Epithelial cell of proximal tubule (primary cell): ENCODE measurements around the gene EFR3B. TPM values are rescaled to one million over a fixed set of nuclear protein-coding genes. Genes with fewer than 3 reads are reported as not detected.

ENCODE experiments used
- DNase-seq: peaks from one replicate; pipeline ENCODE4 v3.0.0-alpha.2; 2011; ENCODE audit warnings: low read depth
- H3K4me3 ChIP-seq: 2 replicates; pipeline ENCODE4 v1.5.1; 2011; ENCODE audit warnings: low read depth, mild to moderate bottlenecking, low read length
- CTCF ChIP-seq: conservative IDR thresholded peaks from 2 replicates; pipeline ENCODE4 v1.5.1; 2012; ENCODE audit warnings: low read depth, mild to moderate bottlenecking, low read length
- total RNA-seq: library from RNA; depleted of rRNA; stranded (reverse); fragments of >200 nt; gene quantifications from 2 replicates; pipeline ENCODE4 v1.2.3, GENCODE V29; 2015

Gene EFR3B
- total RNA-seq, 1 donor from 2014 or later, result 2.6 TPM

GRCh38 chr2:25035537-25036220 is 6.2 kb upstream of the EFR3B start:
- no peak overlapping the region for H3K4me3 ChIP-seq
- TF ChIP-seq CTCF, result no peak
- no peak for DNase-seq

GRCh38 chr2:25036221-25036559 is 5.7 kb upstream of the EFR3B start:
- no peak overlapping the region for H3K4me3 ChIP-seq
- TF ChIP-seq CTCF, result no peak
- no peak for DNase-seq

- DNase-seq, result no peak
- no peak for TF ChIP-seq CTCF
- H3K4me3 ChIP-seq, result no peak overlapping the region
Measured at GRCh38 chr2:25039126-25039525, 2.8 kb upstream of the EFR3B start.

GRCh38 chr2:25041307-25041927 is 459 bp upstream of the EFR3B start:
- peak overlapping the region; percentile 62 for H3K4me3 ChIP-seq
- no peak for DNase-seq
- peak; percentile 43 for TF ChIP-seq CTCF

GRCh38 chr2:25042321-25043240 is 705 bp downstream of the EFR3B start:
- no peak for TF ChIP-seq CTCF
- DNase-seq, result no peak
- H3K4me3 ChIP-seq, result peak overlapping the region; percentile 62

GRCh38 chr2:25043241-25043867 is 1.5 kb downstream of the EFR3B start:
- no peak for TF ChIP-seq CTCF
- DNase-seq, result no peak
- peak overlapping the region; percentile 62 for H3K4me3 ChIP-seq
